Activated gamma-delta T cell (primary cell): Measurements from ENCODE around the gene ATP6V1C2.

Experiments used
- DNase-seq: peaks from one replicate; lab custom pipeline; 2025; lab: John Stamatoyannopoulos, UW

The ATP6V1C2 gene

GRCh38 chr2:10732924-10733565 lies 11.6 kb downstream of the ATP6V1C2 start:
- no peak for DNase-seq

- no peak for DNase-seq
Measured at GRCh38 chr2:10733566-10733925, 12.1 kb downstream of the ATP6V1C2 start.

GRCh38 chr2:10733980-10734379 lies 12.6 kb downstream of the ATP6V1C2 start:
- DNase-seq: no peak

DNA sequence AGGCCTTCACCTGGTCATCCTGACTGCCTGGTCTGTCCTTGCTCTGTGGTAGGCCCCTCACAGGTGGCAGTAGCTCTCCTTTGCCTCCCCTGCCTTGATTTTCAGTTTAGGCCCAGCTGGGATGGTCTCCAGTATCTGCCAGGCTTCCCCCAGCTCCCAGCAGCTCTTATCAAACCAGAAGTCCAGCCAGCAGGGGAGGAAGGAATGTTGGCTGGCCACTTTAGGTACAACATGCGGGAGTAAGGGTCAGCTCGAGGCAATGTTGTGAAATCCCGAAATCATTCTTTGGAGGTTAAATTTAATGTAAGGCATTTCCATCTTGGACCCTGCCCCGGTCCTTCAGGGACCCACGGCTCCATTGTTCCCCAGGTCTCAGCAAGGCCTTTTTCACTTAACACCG lies 16.8 kb downstream of the ATP6V1C2 start:
- no peak for DNase-seq

- DNase-seq: no peak
Measured at GRCh38 chr2:10740226-10740625, 18.8 kb downstream of the ATP6V1C2 start.

- no peak for DNase-seq
Measured at GRCh38 chr2:10741139-10741538, 19.7 kb downstream of the ATP6V1C2 start.

DNA sequence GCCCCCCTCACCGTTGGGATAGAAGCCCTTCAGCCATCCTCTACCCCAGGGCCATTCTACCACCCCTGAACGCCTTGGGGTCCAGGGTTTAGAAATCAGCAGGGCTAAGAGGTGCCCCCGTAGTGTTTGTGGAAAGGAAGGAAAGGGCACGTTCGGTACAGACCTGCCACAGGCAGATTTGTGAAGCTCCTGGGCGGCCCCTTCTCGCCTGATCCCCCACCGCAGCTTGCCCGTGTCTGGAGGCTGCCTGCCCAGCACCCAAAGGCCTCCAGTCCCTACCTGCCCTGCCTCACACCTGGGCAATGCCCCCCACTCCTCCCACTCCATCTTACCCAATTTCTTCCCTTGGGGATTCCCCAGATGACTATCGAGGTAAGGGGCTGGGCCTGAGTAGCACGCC lies 21.2 kb downstream of the ATP6V1C2 start:
- DNase-seq: no peak

DNA sequence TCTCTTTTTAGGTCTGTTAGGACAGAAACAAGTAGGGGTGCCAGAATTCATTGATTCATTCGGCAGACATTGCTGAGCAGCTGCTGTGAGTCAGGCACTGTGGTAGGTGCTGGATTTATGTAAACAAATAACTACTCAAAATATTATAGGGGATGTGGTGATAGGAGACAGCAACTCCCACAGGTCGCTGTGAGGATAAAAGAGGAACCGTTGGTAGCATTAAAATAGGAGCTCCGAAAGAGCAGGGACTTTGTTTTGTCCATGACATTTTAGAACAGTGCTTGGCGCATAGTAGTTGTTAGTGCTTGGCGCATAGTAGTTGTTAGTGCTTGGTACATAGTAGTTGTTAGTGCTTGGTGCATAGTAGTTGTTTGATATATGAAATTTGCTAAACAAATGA lies 29.2 kb downstream of the ATP6V1C2 start:
- no peak for DNase-seq

GRCh38 chr2:10752236-10752635 lies 30.8 kb downstream of the ATP6V1C2 start:
- no peak for DNase-seq

DNA sequence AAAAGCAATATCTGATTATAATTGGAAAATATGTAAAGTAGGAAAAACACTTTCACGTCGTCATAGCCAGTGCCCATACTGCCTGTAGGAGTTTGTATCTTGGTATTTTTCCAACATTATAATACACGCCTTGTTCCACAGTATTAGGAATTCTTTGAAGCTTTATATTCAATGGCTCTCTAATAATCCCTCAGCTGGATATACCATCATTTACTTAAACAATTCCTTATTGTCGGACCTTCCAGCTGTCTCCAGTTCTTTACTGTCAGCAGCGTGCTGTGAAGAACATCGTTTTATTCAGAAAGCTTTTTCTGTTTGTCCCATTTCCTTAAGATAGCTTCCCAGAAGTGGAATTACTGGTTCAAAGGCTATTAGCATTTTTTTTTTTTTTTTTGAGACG lies 31.7 kb downstream of the ATP6V1C2 start:
- no peak for DNase-seq

DNA sequence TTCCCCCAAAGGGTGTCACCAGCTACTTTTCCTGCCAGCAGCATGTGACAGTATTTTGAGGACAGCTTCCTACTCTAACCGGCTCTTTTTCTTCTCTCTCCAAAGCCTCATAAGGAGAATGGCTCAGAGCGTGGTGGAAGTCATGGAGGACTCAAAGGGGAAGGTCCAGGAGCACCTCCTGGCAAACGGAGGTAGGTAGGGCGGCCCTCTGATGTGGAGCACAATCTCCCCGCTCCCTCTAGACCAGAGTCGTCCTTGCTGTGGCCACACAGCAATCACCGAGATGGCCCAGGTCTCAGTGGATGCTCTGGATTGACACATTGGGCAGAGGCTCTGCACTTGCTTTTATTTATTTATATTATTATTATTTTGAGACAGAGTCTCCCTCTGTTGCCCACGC lies 32.4 kb downstream of the ATP6V1C2 start:
- DNase-seq: no peak

- DNase-seq: no peak
Measured at GRCh38 chr2:10755621-10756020, 34.2 kb downstream of the ATP6V1C2 start.

- DNase-seq: no peak
Measured at GRCh38 chr2:10757814-10758286, 36.4 kb downstream of the ATP6V1C2 start.

DNA sequence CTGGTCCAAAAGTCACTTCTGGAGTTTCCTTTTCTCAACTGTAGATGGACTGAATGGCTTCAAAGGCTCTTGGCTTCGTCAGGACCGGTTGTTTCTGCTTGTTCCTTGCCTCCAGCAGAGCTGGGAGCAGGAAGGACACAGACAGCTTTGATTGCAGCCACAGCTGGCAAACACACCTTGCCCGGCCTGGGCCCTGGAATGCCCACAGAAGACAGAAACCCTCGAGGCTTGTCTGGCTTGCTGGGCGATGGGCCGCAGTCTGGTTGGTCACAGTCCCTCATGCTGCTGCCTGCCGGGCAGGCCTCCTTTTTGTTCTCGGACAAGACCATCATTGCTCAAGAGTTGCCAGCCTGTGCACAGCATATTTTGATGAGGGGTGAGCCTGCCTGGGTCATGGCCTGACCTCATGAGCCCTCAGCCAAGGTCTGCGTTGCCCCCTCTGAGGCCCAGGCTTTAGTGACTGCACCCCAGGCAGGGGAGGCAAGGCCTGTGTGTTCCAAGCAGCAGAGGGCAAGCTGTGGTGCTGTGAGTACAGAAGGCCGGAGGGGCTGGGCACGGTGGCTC lies 37.8 kb downstream of the ATP6V1C2 start:
- no peak for DNase-seq

DNA sequence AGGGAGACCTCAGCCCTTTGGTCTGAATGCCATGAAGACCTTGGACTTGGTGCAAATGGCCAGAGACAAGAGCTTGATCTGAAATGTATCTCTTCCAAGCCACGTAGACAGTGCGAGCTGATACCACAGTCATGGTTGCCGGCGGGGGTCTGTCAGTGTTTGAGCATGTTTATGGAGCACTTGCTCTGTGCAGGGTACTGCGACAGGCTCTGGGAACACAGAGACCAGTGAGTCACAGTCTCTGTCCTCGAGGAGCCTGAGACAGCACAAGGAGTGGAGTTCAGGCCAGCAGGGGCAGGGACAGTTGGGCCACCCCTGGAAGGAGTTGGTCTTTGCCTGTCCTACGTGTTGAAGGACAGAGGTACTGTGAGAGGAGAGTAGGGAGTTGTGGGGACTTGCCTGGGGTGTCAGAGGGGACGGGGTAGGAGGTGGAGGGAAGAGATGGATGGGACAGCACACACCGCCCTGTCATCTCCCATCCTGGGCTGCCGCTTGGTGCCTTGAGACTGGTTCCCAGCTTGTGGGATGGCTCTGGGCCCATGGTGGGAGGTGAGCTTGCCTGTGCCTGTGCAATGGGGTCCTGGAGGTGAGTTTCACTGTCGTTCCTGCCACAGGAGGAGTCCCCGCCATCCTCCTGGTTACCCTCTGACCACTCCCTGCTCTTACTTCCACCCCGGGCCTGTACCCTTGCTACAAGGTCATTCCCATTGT lies 39.5 kb downstream of the ATP6V1C2 start:
- DNase-seq: no peak

DNA sequence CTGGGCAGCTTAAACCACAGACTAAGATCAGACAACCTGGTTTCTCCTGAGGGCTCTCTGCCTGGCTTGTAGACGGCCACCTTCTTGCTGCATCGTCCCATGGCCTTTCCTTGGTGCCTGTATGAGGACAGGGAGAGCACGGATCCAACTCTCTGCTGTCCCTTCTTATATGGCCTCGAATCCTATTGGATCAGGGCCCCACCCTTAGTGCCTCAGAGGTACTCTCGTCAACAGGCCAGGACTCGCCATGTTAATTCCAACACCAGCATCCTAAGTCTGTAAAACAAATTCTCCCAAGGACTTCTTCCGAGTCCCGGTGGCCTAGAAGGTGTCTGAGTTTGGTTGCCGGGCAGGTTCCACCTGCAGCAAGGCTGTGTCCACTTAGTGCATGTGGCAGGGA lies 40.2 kb downstream of the ATP6V1C2 start:
- no peak for DNase-seq

DNA sequence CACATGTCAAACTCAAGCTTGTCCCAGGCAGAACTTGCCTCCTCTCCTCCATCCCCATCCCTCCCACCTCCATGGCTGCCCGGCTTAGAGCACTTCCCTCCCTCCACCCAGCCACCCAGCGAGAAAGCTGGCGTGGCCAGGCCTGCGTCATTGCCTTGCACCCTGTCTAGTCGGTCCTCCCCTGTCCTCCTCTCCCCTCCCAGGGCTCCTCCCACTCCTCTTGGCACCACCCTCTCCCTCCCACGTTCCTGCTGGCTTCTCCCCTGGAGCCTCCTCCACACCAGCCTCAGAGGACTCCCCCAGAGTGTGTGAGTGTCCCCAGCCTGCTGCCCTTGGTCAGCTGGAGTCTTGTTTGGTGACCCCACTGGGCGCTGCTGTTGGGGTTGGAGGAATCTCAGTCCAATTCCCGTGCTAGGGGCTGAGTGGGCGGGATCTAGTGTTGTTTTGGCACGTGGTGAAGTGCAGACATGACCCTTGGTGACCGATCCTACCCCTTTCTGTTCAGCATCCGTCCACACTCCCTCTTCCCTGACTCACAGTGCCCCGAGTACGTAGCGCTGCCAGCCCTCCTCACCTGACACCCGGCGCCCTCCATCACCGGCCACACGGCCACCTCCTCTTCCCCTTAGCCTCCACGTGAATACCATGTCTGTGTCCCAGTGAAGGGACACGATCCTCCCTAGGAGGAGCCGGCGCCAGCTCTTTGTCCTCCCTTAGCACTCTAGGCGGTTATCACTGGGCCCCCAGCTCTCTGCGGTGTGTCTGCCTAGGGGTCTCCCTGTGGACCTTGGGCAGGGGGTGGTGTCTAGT lies 41.4 kb downstream of the ATP6V1C2 start:
- DNase-seq: no peak

GRCh38 chr2:10763461-10763800 lies 42.0 kb downstream of the ATP6V1C2 start:
- no peak for DNase-seq

GRCh38 chr2:10764096-10764785 lies 42.8 kb downstream of the ATP6V1C2 start:
- no peak for DNase-seq

DNA sequence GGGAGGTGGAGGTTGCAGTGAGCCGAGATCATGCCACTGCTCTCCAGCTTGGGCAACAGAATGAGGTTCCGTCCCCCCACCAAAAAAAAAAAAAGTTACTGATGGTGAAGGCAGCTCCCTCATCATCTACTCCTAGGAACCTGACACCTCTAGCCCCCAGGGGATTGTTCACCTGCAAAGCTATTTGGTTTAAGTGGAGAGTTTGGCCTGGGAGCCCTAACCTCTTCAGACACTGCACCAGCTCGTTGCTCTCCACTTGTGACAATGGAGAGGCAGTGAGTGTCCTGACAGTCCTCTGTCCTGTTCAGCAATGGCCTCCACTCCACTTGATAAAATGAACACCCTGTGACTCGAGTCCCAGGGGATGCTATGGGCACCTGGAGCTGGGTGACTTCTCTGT lies 43.5 kb downstream of the ATP6V1C2 start:
- DNase-seq: no peak

- DNase-seq: no peak
Measured at GRCh38 chr2:10765461-10765860, 44.0 kb downstream of the ATP6V1C2 start.

DNA sequence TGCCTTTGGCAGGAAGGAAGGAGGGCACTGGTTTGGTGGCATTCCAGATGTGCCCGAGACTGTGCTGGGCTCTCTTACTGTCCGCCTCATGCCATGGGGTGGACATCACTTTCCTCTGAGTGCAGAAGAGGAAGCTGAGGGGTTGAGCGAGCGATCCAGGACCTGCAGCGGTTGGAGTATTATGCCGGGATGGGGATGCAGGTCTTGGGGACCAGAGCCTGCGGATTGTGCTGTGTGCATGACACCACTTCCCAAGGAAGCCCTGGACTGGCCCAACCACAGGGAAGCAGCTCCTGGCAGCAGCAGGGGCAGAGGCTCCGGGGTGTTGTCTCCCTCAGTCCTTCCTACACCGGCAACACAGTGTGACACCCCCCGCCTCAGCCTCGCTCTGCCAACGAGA lies 44.5 kb downstream of the ATP6V1C2 start:
- DNase-seq: no peak
